HG02973 (cell line): Measurements from ENCODE around the gene NFIA.

ENCODE experiments used
- ATAC-seq: cut with Tn5 transposase; IDR thresholded peaks from one replicate; pipeline ENCODE4 v1.9.1; 2021; ENCODE audit warnings: moderate library complexity; ENCODE audit not compliant: unreplicated experiment

The NFIA gene

DNA sequence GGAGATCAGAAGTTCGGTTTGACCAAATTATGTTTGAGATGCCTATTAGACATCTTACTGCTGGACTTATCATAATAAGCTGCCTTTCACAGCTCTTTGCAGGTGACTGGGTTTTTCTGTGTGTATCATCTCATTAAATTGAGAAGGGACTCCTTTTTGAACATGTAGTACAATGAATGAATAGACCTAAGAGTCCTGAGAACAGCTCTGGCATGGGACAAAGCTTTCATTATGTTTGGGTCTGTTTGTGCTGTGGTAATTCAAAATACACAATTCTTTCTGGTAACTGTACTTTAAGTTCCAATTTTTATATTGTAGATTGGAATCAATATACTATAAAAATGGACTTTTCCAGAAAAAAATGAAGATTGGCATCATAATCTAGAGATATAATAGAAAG lies 330.2 kb downstream of the NFIA start:
- no peak for ATAC-seq

DNA sequence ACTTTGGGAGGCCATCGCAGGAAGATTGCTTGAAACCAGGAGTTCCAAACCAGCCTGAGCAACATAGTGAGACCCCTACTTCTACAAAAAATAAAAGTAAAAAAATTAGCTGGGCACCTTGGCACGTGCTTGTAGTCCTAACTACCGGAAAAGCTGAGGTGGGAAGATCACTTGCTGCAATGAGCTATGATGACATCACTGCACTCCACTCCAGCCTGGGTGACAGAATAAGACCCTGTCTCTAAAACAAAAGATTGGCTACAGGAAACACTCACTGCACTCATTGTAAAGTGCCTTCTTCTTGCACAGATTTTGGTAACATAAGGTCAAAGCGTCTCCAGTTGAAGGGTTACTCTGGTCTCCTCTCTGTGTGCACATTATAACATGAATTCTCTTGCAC lies 336.8 kb downstream of the NFIA start:
- no peak for ATAC-seq

DNA sequence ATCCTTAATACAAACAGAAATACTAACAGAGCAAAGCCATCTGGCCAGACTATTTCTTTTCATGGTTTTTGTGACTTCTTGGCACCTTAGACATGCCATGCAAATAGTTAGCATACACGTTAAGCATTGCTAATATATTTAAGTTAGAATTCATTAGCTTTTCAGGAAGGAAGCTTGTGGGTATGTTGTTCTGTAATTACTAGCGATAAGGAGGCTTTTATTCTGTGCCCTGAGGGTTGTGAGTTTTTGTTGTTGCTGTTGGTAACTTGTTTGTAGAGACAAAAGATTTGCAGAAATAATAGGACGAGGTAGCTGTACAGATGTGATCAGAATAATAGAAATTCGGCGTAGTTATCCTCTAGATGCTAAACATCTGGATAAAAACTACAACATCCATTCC lies 337.3 kb downstream of the NFIA start:
- ATAC-seq: no peak

DNA sequence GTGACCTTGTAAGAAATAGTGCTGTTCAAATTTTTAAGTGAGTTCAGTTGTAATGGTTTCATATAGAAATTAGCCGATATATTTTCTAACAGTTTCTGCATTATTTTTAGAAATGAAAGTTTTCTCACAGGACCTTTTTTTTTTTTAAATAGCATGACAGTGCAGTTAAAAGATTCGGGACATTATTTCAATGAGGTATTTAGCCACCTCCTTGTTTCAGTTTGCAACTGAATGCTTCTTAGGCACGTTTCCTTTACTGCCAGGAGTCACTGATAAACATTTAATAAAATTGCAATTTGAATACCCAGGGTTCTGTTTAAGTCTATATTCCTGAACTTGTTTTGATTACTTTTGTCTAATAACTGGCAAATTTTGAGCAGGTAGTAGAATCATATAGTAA lies 337.9 kb downstream of the NFIA start:
- ATAC-seq: no peak

DNA sequence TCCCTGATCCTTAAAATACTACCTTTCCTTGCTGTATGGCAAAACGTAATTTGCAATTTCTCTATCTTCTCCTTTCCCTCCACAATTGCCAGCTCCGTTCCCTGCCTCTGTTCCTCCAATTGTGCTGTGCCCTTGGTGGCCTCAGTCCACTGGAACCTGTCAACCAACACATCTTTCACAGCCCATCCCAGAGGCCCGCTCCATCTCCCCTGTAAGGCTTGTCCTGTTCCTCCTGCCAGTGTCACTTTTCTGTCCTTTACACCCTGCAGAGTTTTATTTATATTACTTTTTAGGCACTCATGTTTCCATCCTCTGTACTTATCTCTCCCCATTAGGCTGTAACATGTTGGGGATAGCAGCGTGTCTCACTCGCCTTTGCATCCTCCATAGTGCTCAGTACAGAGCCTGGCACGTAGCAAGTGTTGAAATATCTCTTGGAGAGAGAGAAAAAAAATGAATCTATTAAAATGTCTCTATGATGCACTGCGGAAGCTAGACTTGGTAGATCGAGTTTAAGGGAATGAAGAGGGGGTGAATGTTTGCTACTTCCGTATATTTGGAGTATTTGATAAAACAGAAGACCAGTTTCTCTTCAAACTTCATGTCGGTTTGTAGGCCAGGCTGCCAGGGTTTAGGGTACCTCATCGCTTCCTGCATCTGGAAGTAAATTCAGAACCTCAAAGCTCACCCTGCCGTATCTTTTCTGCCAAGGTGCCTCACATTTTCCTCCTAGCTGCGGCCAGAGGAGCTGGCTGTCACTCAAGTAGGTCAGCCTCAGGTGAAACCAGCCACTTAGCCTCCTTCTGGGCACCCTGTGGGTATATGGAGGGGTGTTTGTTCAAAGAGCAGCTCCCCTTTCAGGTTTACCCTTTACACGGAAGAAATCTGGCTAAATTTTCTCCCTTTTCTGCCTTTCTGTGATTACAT lies 338.8 kb downstream of the NFIA start:
- ATAC-seq: no peak

DNA sequence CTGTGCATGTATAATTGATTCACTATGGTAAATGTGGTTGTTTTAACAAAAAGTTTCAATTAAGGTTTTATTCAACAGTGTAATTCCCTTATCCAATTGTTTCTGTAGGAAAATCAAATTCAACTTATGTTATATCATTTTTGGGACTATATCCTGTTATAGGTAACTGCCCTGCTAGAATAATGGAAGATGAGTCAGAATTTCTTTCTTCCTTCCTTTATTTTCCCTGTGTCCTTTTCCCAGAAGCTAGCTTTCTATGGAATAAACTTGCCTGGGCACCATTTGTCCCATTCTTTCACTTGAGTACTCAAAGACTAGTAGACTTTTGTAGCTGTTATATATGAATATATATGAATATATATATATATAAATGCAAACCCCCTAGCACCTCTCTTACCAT lies 341.3 kb downstream of the NFIA start:
- no peak for ATAC-seq

DNA sequence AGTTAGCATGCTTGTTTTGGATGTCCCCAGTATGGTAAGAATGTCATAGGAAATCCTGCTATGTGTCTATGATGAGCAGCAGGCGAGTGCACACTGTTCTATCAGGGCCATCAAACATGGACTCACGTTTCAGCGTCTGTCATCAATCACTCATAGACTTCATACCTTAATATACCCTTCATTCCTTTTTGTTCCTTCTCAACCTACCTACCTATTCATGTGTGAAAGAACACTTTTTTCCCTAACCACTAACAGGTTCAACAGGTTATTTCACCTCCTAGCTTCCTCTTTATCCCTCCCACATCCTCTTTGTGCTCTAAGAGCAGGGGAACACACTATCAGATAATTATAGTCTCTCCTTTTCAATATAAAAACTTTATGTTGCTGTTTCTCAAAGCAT lies 342.0 kb downstream of the NFIA start:
- ATAC-seq: no peak

DNA sequence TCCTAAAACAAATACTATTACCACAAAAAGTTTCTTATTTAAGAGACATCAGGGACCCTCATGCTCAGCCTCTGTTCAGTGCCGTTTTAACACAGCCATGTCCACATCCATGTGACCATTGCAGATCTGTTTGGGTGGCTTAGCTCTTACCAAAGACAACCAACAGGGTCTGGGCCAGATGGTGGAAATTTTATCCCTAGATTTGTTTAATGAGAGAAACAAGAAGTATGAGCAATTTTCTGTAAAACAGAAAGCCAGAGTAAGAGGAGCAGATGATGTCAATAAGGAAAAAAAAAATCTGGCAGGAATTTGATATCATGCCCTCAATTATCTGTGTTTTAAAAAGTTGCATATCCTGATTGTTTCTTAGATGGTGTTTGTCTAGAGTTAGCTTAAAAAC lies 342.7 kb downstream of the NFIA start:
- no peak for ATAC-seq

DNA sequence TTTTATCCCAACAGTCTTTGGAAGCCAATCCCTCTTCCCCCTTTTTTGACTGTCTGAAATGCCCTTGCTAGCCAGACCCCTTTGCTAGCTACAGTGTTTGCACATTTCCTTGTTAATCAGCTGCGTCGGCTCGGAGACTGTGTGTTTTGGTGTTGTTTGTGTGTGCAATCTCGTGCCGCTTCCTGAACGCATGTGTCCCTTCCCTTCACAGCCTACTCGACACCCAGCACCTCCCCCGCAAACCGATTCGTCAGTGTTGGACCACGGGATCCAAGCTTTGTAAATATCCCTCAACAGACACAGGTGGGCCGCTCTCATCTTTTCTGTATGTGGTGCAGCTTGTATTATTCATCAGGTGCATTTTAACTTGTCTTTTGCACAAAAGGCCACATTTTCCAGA lies 343.9 kb downstream of the NFIA start:
- no peak for ATAC-seq

DNA sequence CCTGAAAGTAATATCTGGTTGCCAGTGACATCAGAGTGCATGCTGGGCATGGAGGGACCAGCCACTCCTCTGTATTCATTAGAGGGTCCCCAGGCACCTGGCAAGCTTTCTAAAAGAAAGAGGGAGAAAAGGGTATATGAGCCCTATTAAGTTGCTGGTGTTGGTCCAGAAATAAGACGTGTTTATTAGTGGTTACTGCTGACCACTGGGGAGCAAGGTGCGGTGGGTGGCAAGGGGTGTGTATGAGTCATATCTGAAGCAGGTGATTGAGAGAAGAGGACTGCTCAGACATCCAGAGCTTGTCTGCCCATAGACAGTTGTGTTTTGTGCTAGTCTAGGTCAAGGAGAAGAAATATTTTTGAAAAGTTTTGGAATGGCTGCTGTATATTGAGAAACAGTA lies 344.5 kb downstream of the NFIA start:
- ATAC-seq: no peak

DNA sequence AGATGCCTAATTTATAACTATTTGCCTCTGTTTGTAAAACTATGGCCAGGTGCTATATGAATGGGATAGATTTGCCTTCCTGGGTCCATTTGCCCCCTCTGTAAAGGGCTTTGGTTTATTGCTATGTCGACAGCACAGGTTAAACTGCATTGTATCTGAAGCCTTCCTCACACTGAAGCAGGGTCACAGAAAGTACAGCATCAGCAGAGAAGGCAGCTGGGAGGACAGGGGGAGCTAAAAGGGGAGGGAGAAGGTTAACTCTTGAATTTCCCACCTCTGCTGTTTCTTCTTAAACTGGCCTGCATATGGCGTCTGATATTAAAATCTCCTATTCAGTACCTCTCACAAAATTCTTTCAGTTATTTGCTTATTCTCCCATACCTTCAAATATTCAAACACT lies 345.1 kb downstream of the NFIA start:
- ATAC-seq: no peak

DNA sequence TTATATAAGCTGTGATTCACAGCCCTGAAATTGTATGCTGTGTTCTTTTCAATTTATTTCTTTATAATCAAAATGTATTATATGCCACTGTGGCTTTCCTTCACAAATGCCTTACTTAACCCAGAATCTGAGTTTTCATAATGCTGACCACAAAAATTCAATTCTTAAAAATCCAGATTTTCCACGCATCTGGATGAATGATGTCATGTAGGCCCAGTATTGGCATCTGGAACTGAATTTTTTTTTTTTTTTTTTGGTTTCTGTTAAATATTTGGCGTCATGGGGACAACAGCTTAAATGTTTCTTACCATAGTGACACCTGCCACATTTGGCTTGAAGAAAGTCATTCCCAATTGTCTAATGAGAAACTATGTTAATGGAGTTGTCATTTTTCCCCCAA lies 345.8 kb downstream of the NFIA start:
- ATAC-seq: no peak

DNA sequence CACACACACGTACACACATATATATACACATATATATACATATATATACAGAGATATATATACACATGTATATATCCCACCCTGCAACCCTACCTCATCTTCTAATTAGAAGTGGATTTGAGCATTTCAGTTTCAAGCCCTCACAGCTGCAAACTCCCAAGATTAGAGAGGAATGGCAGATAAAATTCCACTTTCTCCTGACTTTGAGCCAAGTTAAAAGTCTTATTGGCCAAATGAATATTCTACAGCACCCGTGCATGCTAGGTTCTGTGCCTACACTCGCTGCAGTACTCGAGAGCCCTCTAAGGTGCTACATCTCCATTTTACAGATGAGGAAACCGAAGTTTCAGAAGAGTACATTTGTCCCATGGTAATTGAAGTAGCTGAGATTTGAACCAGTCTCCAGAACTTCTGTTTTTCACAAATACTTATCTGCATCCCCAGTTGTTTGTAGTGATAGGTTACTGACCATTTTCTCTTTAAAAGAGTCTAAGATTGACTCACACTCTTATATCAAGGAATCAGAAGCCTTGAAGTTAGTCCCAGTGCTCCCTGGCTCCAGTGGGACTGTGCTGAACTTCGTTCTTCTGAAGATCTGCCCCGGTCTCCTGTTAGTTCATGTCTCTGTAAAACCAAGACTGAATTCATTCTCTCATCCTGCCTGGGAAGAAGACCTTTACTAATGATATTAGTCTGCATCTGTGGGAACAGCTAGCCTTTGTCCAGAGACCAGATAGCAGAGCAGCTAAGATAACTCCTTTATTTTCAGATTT lies 350.4 kb downstream of the NFIA start:
- no peak for ATAC-seq

DNA sequence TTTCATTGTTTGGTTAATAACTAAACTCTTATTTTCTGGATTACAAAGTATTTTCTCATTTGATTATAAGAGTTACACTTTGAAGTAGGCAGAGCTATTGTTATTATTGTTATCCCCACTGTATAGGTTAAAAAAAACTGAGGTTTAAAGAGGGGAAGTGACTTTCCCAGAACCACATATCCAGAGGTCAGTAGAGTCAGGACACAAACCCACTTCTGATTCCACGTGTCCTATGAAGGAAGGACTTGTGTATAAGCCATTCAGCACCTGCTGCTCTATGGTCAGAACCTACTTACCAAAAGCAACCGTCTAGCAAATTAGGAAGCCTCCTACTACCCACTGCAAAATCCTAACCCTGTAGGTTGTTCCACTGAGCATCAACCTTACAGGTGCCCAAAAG lies 351.3 kb downstream of the NFIA start:
- no peak for ATAC-seq

DNA sequence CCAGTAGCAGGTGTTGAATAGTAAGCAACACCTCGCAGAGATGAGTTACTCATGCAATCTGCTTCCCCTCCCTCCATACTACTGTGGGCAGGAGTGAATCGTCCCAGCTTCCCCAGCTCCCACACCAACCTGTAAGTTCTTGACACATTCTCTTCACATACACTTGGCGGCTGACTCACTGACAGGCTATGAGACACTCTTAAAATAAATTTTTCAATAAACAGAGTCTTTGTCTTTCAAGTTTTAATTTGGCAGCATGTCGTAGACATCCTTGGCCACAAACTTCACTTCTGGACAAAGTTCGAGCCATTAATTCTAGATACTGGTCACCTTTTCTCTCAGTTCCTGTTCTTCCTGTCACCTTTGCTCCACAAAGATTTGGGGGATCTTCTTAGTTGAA lies 351.9 kb downstream of the NFIA start:
- ATAC-seq: no peak

DNA sequence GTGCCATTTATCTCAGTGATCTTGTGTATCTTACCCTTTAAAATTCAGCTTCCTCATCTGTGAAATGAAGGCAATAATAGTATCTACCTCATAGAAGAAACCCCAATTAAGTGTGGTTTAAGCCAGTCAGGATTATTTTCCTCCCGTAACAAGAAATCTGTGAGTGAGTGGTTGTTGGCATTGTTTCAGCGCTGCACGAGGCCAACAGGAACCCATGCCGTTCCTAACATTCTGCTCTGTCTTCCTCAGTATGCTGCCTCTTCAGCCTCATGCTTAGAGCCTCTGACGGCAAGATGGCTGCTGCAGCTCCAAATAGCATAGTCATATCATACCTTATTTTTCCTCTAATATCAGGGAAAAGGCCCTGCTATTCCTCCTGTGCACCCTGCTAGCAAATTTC lies 352.9 kb downstream of the NFIA start:
- ATAC-seq: no peak

DNA sequence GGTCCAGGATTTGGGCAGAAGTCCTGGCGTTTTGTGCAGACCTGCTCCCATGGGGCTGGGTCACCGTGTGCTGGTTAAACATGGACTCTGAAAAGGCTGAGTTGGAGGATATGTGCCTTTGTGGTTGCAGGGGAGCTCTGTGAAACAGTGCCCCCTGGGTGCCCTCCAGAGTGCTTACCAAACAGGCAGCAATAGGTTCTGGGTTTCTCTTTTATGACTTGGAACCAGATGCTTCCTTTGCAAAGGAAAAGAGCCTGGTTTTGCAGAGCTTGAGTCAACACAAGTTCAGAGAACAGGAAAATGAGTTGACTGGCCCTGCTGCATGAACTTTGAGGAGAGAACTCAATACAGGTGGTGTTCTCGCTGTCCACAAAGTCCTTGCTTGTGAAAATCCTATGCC lies 353.7 kb downstream of the NFIA start:
- ATAC-seq: no peak

DNA sequence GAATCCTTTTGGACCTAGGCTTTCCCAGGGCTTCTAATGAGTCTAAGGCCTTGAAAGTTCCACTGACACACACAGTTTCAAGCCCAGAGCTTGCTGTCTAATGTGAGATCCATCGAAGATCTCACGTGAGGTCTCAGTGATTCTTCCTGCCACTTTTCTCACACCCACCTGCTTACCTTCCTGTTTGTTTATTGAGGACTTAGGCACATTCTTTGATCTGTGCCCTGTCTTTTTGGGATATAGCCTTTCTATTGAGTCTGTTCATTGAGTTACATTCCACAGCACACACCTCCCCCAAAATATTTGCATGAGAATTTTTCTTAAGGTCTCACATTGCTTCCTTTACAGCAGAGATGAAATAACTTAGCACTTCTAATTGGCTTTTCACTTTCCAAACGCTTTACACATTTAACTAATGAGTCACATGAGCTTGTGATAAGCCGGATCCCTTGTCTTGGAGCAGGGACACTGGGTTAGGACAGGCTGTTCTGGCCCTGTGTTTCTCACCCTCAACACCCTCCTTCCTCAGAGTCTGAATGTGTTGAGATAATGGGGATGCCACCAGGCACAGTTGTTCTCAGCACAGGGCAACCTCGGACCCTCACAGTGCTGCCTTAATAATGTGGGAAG lies 354.2 kb downstream of the NFIA start:
- no peak for ATAC-seq

DNA sequence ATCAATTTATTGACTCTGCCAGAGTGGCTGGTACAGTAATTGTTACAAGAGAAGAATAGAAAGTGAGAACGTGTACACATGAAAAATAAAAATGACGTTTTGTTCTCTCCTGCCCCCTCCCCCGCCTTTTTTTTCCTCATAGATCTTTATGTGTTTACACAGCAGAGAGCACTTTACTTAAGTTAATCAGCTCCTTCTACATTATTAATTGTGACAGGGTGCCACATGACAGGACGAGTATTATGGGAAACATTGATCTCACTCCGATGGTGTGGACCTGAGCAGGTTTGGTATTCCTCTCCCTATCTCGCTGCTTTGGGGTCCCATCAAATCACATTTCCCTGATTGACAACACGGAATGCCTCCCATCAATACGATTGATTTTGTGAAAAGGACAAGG lies 356.9 kb downstream of the NFIA start:
- no peak for ATAC-seq

DNA sequence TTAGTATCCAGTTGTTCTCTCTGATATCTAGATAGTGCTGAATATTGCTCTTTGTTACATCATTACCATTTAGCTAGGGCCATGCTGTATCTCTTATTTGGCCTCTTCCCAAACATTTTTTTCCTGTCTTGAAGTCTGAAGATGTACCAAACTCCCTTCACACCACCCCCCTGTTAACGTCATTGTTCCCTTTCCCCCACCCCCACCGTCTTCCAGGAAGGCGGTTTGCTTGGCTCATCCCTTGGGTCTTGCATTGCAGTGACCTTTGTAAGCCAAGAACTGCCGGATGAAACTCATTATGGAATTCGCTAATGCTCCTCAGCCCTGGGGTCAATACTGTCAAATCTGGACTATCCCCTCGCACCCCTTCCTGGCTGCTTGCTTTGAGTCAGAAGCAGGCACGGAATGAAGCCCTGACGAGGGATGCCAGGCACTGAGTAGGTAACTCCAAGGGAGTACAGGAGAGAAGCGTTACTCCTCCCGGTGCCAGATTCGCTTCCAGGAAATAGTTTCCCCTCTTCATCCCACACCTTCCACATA lies 359.4 kb downstream of the NFIA start:
- no peak for ATAC-seq

DNA sequence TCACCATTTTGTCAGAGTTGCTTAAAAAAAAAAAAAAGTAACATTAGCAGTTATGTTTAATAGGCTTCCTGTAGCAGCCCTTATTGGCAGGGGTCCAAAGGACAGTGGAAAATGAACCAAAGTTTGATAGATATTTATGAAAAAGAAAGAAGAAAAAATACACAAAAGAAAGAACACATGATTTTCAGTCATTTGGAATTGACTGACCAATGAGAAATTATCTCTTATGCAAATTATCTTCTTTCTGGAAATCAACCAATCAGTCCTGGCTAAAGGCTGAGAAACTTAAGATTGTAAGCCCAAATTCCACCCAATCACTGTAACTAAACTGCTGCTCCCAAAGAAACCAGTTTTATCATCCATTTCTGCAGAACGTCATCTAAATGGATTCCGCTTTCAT lies 360.2 kb downstream of the NFIA start:
- no peak for ATAC-seq

DNA sequence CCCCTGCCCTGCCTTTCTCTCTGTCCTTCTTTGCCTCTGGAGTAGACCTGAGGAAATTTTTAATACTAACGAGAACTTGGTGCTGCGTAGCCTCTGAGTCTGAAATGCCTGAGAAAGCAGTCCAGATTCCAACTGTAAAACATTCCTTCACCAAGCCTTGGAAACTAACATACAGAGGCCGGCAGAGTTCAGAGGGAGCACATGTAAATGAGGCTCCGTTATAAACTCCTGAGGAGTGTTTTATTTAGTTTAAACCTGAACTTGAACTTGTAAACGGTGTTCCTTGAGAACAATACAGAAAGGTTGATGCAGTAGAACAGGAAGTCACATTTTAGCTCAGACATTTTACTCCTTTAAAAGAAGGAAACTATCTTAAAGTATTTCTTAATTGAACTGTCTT lies 361.9 kb downstream of the NFIA start:
- ATAC-seq: no peak
